ENCODE measurements around the gene GRID2.

The GRID2 gene

GRCh38 chr4:93813092-93813491 lies 1509.3 kb downstream of the GRID2 start:
- no peak for DNase-seq (ENCODE audit: low spot score)

GRCh38 chr4:93814141-93814540 lies 1510.4 kb downstream of the GRID2 start:
- peak; percentile 59 for DNase-seq (ENCODE audit: low spot score)

GRCh38 chr4:93814722-93815121 lies 1511.0 kb downstream of the GRID2 start:
- no peak for DNase-seq (ENCODE audit: low spot score)

Measured in kidney tubule cell (primary cell).